NCI-H2171 treated with DMSO at 0.1 percent for 48 hours (cell line): ENCODE data around the gene FHIT.

Experiments
- DNase-seq: peaks from one replicate; lab custom pipeline; 2025; lab: John Stamatoyannopoulos, UW

FHIT gene

GRCh38 chr3:60325610-60326170 is 925.6 kb downstream of the FHIT start:
- DNase-seq = no peak

GRCh38 chr3:60323651-60324050 is 927.6 kb downstream of the FHIT start:
- DNase-seq = no peak

- no peak for DNase-seq
Observed at GRCh38 chr3:60323180-60323579, 928.1 kb downstream of the FHIT start.

GRCh38 chr3:60322298-60322856 is 928.9 kb downstream of the FHIT start:
- no peak for DNase-seq

- DNase-seq = no peak
Observed at GRCh38 chr3:60319179-60319858, 931.9 kb downstream of the FHIT start.

GRCh38 chr3:60316121-60316797 is 935.0 kb downstream of the FHIT start:
- no peak for DNase-seq

GRCh38 chr3:60313951-60314461 is 937.2 kb downstream of the FHIT start:
- no peak for DNase-seq

GRCh38 chr3:60313231-60313798 is 937.9 kb downstream of the FHIT start:
- DNase-seq = no peak

- no peak for DNase-seq
Observed at GRCh38 chr3:60309539-60310268, 941.5 kb downstream of the FHIT start.

- peak; percentile 14 for DNase-seq
Observed at GRCh38 chr3:60308808-60309207, 942.4 kb downstream of the FHIT start.

GRCh38 chr3:60307562-60308199 is 943.6 kb downstream of the FHIT start:
- DNase-seq = no peak

GRCh38 chr3:60304112-60304511 is 947.1 kb downstream of the FHIT start:
- DNase-seq = no peak

- no peak for DNase-seq
Observed at GRCh38 chr3:60303160-60303559, 948.1 kb downstream of the FHIT start.

GRCh38 chr3:60301142-60301541 is 950.1 kb downstream of the FHIT start:
- no peak for DNase-seq

GRCh38 chr3:60298141-60298540 is 953.1 kb downstream of the FHIT start:
- DNase-seq = peak; percentile 4

- peak; percentile 46 for DNase-seq
Observed at GRCh38 chr3:60294181-60294580, 957.1 kb downstream of the FHIT start.

GRCh38 chr3:60291115-60291514 is 960.1 kb downstream of the FHIT start:
- DNase-seq = no peak

GRCh38 chr3:60290122-60290492 is 961.1 kb downstream of the FHIT start:
- DNase-seq = no peak

GRCh38 chr3:60289341-60290121 is 961.7 kb downstream of the FHIT start:
- no peak for DNase-seq

GRCh38 chr3:60282866-60283265 is 968.4 kb downstream of the FHIT start:
- DNase-seq = peak; percentile 94

GRCh38 chr3:60281970-60282369 is 969.3 kb downstream of the FHIT start:
- no peak for DNase-seq
